B cell (primary cell): ENCODE measurements around the gene NCOA4. TPM values are rescaled to one million over a fixed set of nuclear protein-coding genes. Genes with fewer than 3 reads are reported as not detected.

ENCODE experiments used
- ATAC-seq: fragments of 200-7000 bp; cut with Tn5 transposase; one replicate; pipeline ENCODE4 v1.10.0; 2021; ENCODE audit warnings: low read depth, mild to moderate bottlenecking, moderate number of reproducible peaks, moderate library complexity
- CTCF ChIA-PET: fragments of 350-600 bp; sonication (Branson Sonifier 250); formaldehyde crosslinking; loops from one replicate; lab custom pipeline; 2021; ENCODE audit warnings: antibody characterized with exemption, inconsistent platforms; lab: Charles Lee
- POLR2A ChIA-PET: fragments of 350-600 bp; sonication (Branson Sonifier 250); formaldehyde crosslinking; loops from one replicate; lab custom pipeline; 2021; ENCODE audit warnings: antibody characterized with exemption; lab: Charles Lee
- DNase-seq: peaks from one replicate; pipeline ENCODE4 v3.0.0; 2013
- H2AFZ ChIP-seq: 2 replicates; pipeline ENCODE4 v1.6.1; 2012; ENCODE audit warnings: mild to moderate bottlenecking, low read depth, low read length; ENCODE audit not compliant: insufficient read depth, poor library complexity, severe bottlenecking
- H3K27ac ChIP-seq, 2 donors: 1 replicate in 1 of 2; 2 replicates in 1 of 2; pipeline ENCODE4 v1.5.1; 2012 to 2013; ENCODE audit warnings: low read length in 2 of 2, mild to moderate bottlenecking in 2 of 2, moderate library complexity in 1 of 2
- H3K27me3 ChIP-seq, 4 experiments: fragments of 200-600 bp in 1 of 4; sonication (generic) in 1 of 4; replicated peaks in 1 of 4; 1 replicate in 2 of 4; 2 replicates in 2 of 4; pipeline versions ENCODE4 v1.6.1 to v1.7.0; 2013 to 2016; ENCODE audit warnings: low read length in 3 of 4, mild to moderate bottlenecking in 2 of 4, mixed read lengths in 1 of 4, moderate library complexity in 1 of 4; ENCODE audit not compliant: insufficient read depth in 4 of 4, control insufficient read depth in 3 of 4; ENCODE audit errors: control extremely low read depth in 1 of 4
- H3K36me3 ChIP-seq, 2 experiments: replicated peaks in 1 of 2; 1 replicate in 1 of 2; 2 replicates in 1 of 2; pipeline versions ENCODE4 v1.6.1 to v1.7.1; 2013; ENCODE audit warnings: low read length in 1 of 2; ENCODE audit not compliant: insufficient read depth in 2 of 2, control insufficient read depth in 1 of 2; ENCODE audit errors: control extremely low read depth in 1 of 2, extremely low read depth in 1 of 2
- H3K4me1 ChIP-seq, 2 donors: fragments of 200-600 bp in 1 of 2; sonication (generic) in 1 of 2; 1 replicate in 1 of 2; 2 replicates in 1 of 2; pipeline versions ENCODE4 v1.5.1 to v1.6.1; 2013 to 2017; ENCODE audit warnings: low read length in 2 of 2; ENCODE audit not compliant: control insufficient read depth in 2 of 2, insufficient read depth in 2 of 2
- H3K4me2 ChIP-seq: replicated peaks from 2 replicates; pipeline ENCODE3; 2012; ENCODE audit warnings: mild to moderate bottlenecking, low read depth, low read length; ENCODE audit not compliant: poor library complexity, severe bottlenecking
- H3K4me3 ChIP-seq, 5 experiments: fragments of 200-600 bp in 1 of 5; sonication (generic) in 1 of 5; 1 replicate in 3 of 5; 2 replicates in 2 of 5; pipeline versions ENCODE4 v1.5.1 to v1.7.0; 2011 to 2016; ENCODE audit warnings: low read length in 4 of 5, mild to moderate bottlenecking in 4 of 5, low read depth in 2 of 5, control low read depth in 1 of 5, moderate library complexity in 1 of 5; ENCODE audit not compliant: insufficient read depth in 1 of 5; ENCODE audit errors: control extremely low read depth in 1 of 5, extremely low read depth in 1 of 5
- H3K79me2 ChIP-seq: fragments of 200-600 bp; sonication (generic); one replicate; pipeline ENCODE4 v1.6.0; 2016; ENCODE audit warnings: low read length; ENCODE audit not compliant: control insufficient read depth, insufficient read depth
- H3K9ac ChIP-seq: fragments of 200-600 bp; sonication (generic); 2 replicates; pipeline ENCODE4 v1.6.1; 2017; ENCODE audit warnings: mild to moderate bottlenecking, low read length, moderate library complexity
- H3K9me3 ChIP-seq, 3 donors: one replicate each; pipeline versions ENCODE4 v1.6.1 to v1.7.1; 2013; ENCODE audit warnings: low read length in 2 of 3; ENCODE audit not compliant: control insufficient read depth in 2 of 3, insufficient read depth in 1 of 3; ENCODE audit errors: control extremely low read depth in 1 of 3
- H4K20me1 ChIP-seq: 2 replicates; pipeline ENCODE4 v1.6.0; 2012; ENCODE audit warnings: mild to moderate bottlenecking, low read length; ENCODE audit not compliant: insufficient read depth, control insufficient read depth, poor library complexity, severe bottlenecking
- H3K27ac Mint-ChIP-seq: one replicate; pipeline ENCODE4 v1.8.0; 2021; ENCODE audit warnings: mixed read lengths
- H3K27me3 Mint-ChIP-seq: one replicate; pipeline ENCODE4 v1.8.0; 2021; ENCODE audit warnings: mixed read lengths
- H3K4me1 Mint-ChIP-seq: one replicate; pipeline ENCODE4 v1.8.0; 2021; ENCODE audit warnings: mixed read lengths
- H3K4me3 Mint-ChIP-seq: one replicate; pipeline ENCODE4 v1.8.0; 2021; ENCODE audit warnings: mixed read lengths
- H3K9me3 Mint-ChIP-seq: one replicate; pipeline ENCODE4 v1.8.0; 2022; ENCODE audit warnings: mixed read lengths; ENCODE audit not compliant: insufficient read depth
- CTCF ChIP-seq: fragments of 200-600 bp; IDR thresholded peaks from one replicate; pipeline ENCODE4 v1.8.0; 2022; ENCODE audit warnings: antibody characterized with exemption, mild to moderate bottlenecking
- EZH2 ChIP-seq: IDR thresholded peaks from 2 replicates; pipeline ENCODE4 v1.6.1; 2012; ENCODE audit warnings: borderline replicate concordance, low read depth, mild to moderate bottlenecking, moderate library complexity, low read length; ENCODE audit not compliant: insufficient read depth, poor library complexity, severe bottlenecking
- WGBS: methylation state at CpG from one replicate; pipeline ENCODE4 v1.1.5; 2013; ENCODE audit warnings: missing lambda C conversion rate; ENCODE audit not compliant: insufficient coverage; 5-methylcytosine and 5-hydroxymethylcytosine counted together
- intact Hi-C: fragments of 100-400 bp; cut with micrococcal nuclease; formaldehyde crosslinking; loops from one replicate; pipeline ENCODE4 v1.10.0; 2022
- polyA plus RNA-seq: library from polyadenylated mRNA; depleted of rRNA; stranded (reverse); fragments of >200 nt; gene quantifications from 2 replicates; pipeline ENCODE4 v1.2.3, GENCODE V29; 2012
- total RNA-seq, 2 donors: library from RNA; stranded (reverse); fragments of 120-200 nt in 1 of 2; gene quantifications; 1 replicate in 1 of 2; 2 replicates in 1 of 2; pipeline versions ENCODE4 v1.2.3 to v1.2.4, GENCODE V29; 2013 to 2022

The NCOA4 gene
- total and polyA plus RNA-seq, 2 donors (not counting 1 experiment from before 2014, with no cell fraction given), result 27.1 to 69.7 TPM

- Histone ChIP-seq H3K4me1 (peaks cover 26 to 28% of the 10 kb centered on the region in 2 donors), H3K4me3 (no peak overlapping the region), H3K9ac (no peak overlapping the region), H3K4me2 (no peak overlapping the region), H4K20me1 (peaks cover 34% of the 10 kb centered on the region), H3K27me3 (no peaks in the 10 kb centered on the region), H3K79me2 (peaks cover 35% of the 10 kb centered on the region), H3K27ac (no peak overlapping the region), H2AFZ (peak overlapping the region; percentile 81), H3K36me3 (peaks cover 0 to 2% of the 10 kb centered on the region in 2 experiments), H3K9me3 (no peaks in the 10 kb centered on the region)
- Mint-ChIP-seq H3K4me1 (peaks cover 31% of the 10 kb centered on the region), H3K9me3 (no peaks in the 10 kb centered on the region), H3K27me3 (peaks cover 8% of the 10 kb centered on the region), H3K4me3 (peak overlapping the region; percentile 8), H3K27ac (peak overlapping the region; percentile 54)
- ChIA-PET CTCF (interaction anchor here (0.8 to 1.2 kb wide), 2 partner anchors 8 to 11 kb away, joined by 3 to 4 read pairs; no protein-coding TSS in a partner anchor), POLR2A (no interaction called here)
- intact Hi-C loops, result loop anchor here (2.0 to 5.0 kb wide), 4 partner anchors 59 to 570 kb away; partner anchors contain the start of gene TIMM23
- WGBS, result 91% methylated on average over 3 of the region's 6 CpGs
- no peak for TF ChIP-seq EZH2
- no peak for TF ChIP-seq CTCF
- ATAC-seq (no peak), DNase-seq (no peak)
Observed at GRCh38 chr10:46031648-46032532, 1.5 kb upstream of the NCOA4 start.
